Memory B cell (primary cell): ENCODE data around the gene OSBPL7.

Experiments used
- ATAC-seq: fragments of 150-1000 bp; cut with Tn5 transposase; 2 replicates; pipeline ENCODE4 v1.10.0; 2021; ENCODE audit warnings: low read depth, mild to moderate bottlenecking, moderate library complexity
- DNase-seq, 2 donors: peaks; one replicate each; pipeline ENCODE4 v3.0.0; 2022; ENCODE audit warnings: low spot score in 2 of 2
- H3K27ac Mint-ChIP-seq: one replicate; pipeline ENCODE4 v1.8.0; 2022; ENCODE audit warnings: mild to moderate bottlenecking, moderate library complexity, mixed read lengths
- H3K27me3 Mint-ChIP-seq: one replicate; pipeline ENCODE4 v1.8.0; 2022; ENCODE audit warnings: mixed read lengths
- H3K36me3 Mint-ChIP-seq: one replicate; pipeline ENCODE4 v1.8.0; 2022; ENCODE audit warnings: mild to moderate bottlenecking, mixed read lengths
- H3K4me1 Mint-ChIP-seq: one replicate; pipeline ENCODE4 v1.8.0; 2022; ENCODE audit warnings: mixed read lengths
- H3K4me3 Mint-ChIP-seq: one replicate; pipeline ENCODE4 v1.8.0; 2022; ENCODE audit warnings: mild to moderate bottlenecking, moderate library complexity, mixed read lengths
- H3K9me3 Mint-ChIP-seq: one replicate; pipeline ENCODE4 v1.8.0; 2022; ENCODE audit warnings: mixed read lengths

Gene OSBPL7

DNA sequence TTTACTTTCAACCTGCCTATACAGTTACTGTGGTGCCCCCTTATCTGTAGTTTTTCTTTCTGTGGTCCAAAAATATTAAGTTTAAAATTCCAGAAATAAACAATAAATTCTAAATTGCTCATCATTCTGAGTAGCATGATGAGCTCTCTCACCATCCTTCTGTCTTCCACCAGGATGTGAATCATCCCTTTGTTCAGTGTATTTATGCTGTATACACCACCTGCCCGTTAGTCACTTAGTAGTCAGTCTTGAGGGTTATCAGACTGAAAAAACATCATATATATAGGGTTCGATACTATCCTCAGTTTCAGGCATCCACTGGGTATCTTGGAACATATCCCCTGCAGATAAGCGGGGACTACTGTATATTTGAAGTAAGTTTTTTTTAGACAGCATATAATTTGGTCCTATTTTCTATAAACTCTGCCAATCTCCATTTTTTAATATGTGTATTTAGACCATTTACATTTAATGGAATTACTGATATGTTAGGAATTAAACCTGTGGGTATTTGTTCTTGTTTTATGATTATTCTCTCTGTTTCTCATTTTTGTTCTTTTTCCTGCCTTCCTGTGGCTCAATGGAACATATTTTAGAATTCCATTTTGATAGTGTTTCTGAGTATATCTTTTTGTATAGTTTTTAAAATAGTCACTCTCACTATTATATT is 57.5 kb downstream of the OSBPL7 start:
- H3K9me3 Mint-ChIP-seq, result peaks cover 8% of the 10 kb centered on the region
- H3K27ac Mint-ChIP-seq, result no peak overlapping the region
- peaks cover 4% of the 10 kb centered on the region for H3K36me3 Mint-ChIP-seq
- no peaks in the 10 kb centered on the region for H3K4me1 Mint-ChIP-seq
- DNase-seq (no peak), ATAC-seq (no peak)
- peaks cover 4% of the 10 kb centered on the region for H3K27me3 Mint-ChIP-seq
- no peak overlapping the region for H3K4me3 Mint-ChIP-seq

DNA sequence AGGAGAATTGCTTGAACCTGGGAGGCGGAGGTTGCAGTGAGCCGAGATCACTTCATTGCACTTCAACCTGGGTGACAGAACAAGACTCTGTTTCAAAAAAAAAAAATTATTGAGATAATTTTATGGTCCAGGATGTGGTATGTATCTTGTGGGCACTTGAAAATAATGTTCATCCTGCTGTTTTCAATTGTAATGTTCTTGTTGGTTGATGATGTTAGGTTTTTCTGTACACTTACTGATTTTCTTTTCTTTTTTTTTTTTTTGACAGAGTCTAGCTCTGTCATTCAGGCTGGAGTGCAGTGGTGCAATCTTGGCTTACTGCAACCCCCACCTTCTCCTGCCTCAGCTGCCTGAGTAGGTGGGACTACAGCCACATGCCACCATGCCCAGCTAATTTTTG is 58.9 kb downstream of the OSBPL7 start:
- ATAC-seq (no peak), DNase-seq (no peak)
- peaks cover 4% of the 10 kb centered on the region for H3K27me3 Mint-ChIP-seq
- no peak overlapping the region for H3K4me3 Mint-ChIP-seq
- no peak overlapping the region for H3K27ac Mint-ChIP-seq
- no peaks in the 10 kb centered on the region for H3K4me1 Mint-ChIP-seq
- peaks cover 4% of the 10 kb centered on the region for H3K36me3 Mint-ChIP-seq
- peaks cover 10% of the 10 kb centered on the region for H3K9me3 Mint-ChIP-seq

GRCh38 chr17:47760409-47761140 is 61.0 kb downstream of the OSBPL7 start:
- DNase-seq (no peak), ATAC-seq (no peak)
- H3K9me3 Mint-ChIP-seq, result peaks cover 10% of the 10 kb centered on the region
- no peak overlapping the region for H3K27ac Mint-ChIP-seq
- peaks cover 2% of the 10 kb centered on the region for H3K4me1 Mint-ChIP-seq
- H3K36me3 Mint-ChIP-seq, result peaks cover 4% of the 10 kb centered on the region
- H3K4me3 Mint-ChIP-seq, result no peak overlapping the region
- peaks cover 6% of the 10 kb centered on the region for H3K27me3 Mint-ChIP-seq

DNA sequence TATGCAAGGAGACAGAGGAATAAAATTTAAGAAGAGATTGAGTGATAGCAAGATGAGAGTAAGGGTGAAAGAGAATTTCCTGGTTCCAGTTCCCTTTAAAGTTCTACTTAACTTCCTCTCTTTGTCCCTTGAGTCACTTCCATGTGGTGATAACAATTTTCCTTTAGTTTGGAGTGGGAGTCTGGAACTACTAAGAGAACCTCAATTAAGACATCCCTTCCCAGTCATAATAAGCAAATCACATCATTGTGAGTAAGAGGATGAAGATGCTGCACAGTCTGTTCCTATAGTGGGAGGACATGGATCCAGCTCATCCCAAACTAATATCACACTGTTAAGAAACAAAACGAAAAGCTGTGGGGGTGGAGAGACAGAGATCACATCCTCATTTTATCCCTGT is 64.2 kb downstream of the OSBPL7 start:
- Mint-ChIP-seq H3K9me3 (peaks cover 5% of the 10 kb centered on the region), H3K27ac (no peak overlapping the region), H3K27me3 (peaks cover 7% of the 10 kb centered on the region), H3K4me1 (peaks cover 2% of the 10 kb centered on the region), H3K4me3 (no peak overlapping the region), H3K36me3 (no peaks in the 10 kb centered on the region)
- ATAC-seq (no peak), DNase-seq (no peak)
